ENCODE results near the gene MAP2.

Gene MAP2

GRCh38 chr2:209425471-209426071, 1.7 kb downstream of the MAP2 start:
- DNase-seq (ENCODE audit: low read depth) = no peak

GRCh38 chr2:209426432-209426831, 2.6 kb downstream of the MAP2 start:
- DNase-seq (ENCODE audit: low read depth) = no peak

GRCh38 chr2:209431701-209432100, 7.9 kb downstream of the MAP2 start:
- no peak for DNase-seq (ENCODE audit: low read depth)

GRCh38 chr2:209441541-209441940, 17.7 kb downstream of the MAP2 start:
- DNase-seq (ENCODE audit: low read depth) = no peak

GRCh38 chr2:209442939-209443338, 19.1 kb downstream of the MAP2 start:
- DNase-seq (ENCODE audit: low read depth) = no peak

- DNase-seq (ENCODE audit: low read depth) = no peak
These were observed 21.6 kb downstream of the MAP2 start for GRCh38 chr2:209445485-209445884.

- DNase-seq (ENCODE audit: low read depth) = no peak
These were observed 27.5 kb downstream of the MAP2 start for GRCh38 chr2:209451209-209451834.

GRCh38 chr2:209456489-209456888, 32.6 kb downstream of the MAP2 start:
- DNase-seq (ENCODE audit: low read depth) = no peak

GRCh38 chr2:209458008-209458979, 34.4 kb downstream of the MAP2 start:
- no peak for DNase-seq (ENCODE audit: low read depth)

GRCh38 chr2:209459359-209459758, 35.5 kb downstream of the MAP2 start:
- no peak for DNase-seq (ENCODE audit: low read depth)

GRCh38 chr2:209460151-209460761, 36.4 kb downstream of the MAP2 start:
- no peak for DNase-seq (ENCODE audit: low read depth)

GRCh38 chr2:209463226-209463625, 39.4 kb downstream of the MAP2 start:
- DNase-seq (ENCODE audit: low read depth) = no peak

GRCh38 chr2:209463835-209464234, 40.0 kb downstream of the MAP2 start:
- no peak for DNase-seq (ENCODE audit: low read depth)

- no peak for DNase-seq (ENCODE audit: low read depth)
These were observed 45.0 kb downstream of the MAP2 start for GRCh38 chr2:209468846-209469245.

GRCh38 chr2:209469481-209469880, 45.6 kb downstream of the MAP2 start:
- no peak for DNase-seq (ENCODE audit: low read depth)

- no peak for DNase-seq (ENCODE audit: low read depth)
These were observed 46.6 kb downstream of the MAP2 start for GRCh38 chr2:209470466-209470865.

GRCh38 chr2:209471037-209471436, 47.2 kb downstream of the MAP2 start:
- no peak for DNase-seq (ENCODE audit: low read depth)

- no peak for DNase-seq (ENCODE audit: low read depth)
These were observed 48.4 kb downstream of the MAP2 start for GRCh38 chr2:209472112-209472832.

- no peak for DNase-seq (ENCODE audit: low read depth)
These were observed 49.0 kb downstream of the MAP2 start for GRCh38 chr2:209472871-209473270.

GRCh38 chr2:209473930-209474419, 50.1 kb downstream of the MAP2 start:
- no peak for DNase-seq (ENCODE audit: low read depth)

- DNase-seq (ENCODE audit: low read depth) = no peak
These were observed 51.1 kb downstream of the MAP2 start for GRCh38 chr2:209474960-209475359.

All from activated T-helper 1 cell treated with Interleukin-2 at 50 U/mL for 16 hours (primary cell).